Ishikawa (cell line): ENCODE data around the gene MUC20.

Source experiments
- CEBPB ChIP-seq: IDR thresholded peaks from 2 replicates; pipeline ENCODE4 v1.6.1; 2012
- CREB1 ChIP-seq: IDR thresholded peaks from 2 replicates; pipeline ENCODE4 v1.6.1; 2012; ENCODE audit warnings: low read depth
- EGR1 ChIP-seq: IDR thresholded peaks from 2 replicates; pipeline ENCODE4 v1.6.1; 2012
- EP300 ChIP-seq: IDR thresholded peaks from 2 replicates; pipeline ENCODE4 v1.6.1; 2012; ENCODE audit warnings: borderline replicate concordance
- FOXM1 ChIP-seq: IDR thresholded peaks from 2 replicates; pipeline ENCODE4 v1.6.1; 2012; ENCODE audit warnings: low read depth, borderline replicate concordance
- MAX ChIP-seq: IDR thresholded peaks from 2 replicates; pipeline ENCODE4 v1.6.1; 2012
- NFIC ChIP-seq: IDR thresholded peaks from 2 replicates; pipeline ENCODE4 v1.6.1; 2012
- RAD21 ChIP-seq: IDR thresholded peaks from 2 replicates; pipeline ENCODE4 v1.6.1; 2012; ENCODE audit warnings: low read depth
- REST ChIP-seq: IDR thresholded peaks from 2 replicates; pipeline ENCODE4 v1.6.1; 2012; ENCODE audit warnings: low read depth, mild to moderate bottlenecking
- TAF1 ChIP-seq: IDR thresholded peaks from 2 replicates; pipeline ENCODE4 v1.6.1; 2012; ENCODE audit warnings: low read depth, mild to moderate bottlenecking
- TCF12 ChIP-seq: IDR thresholded peaks from 2 replicates; pipeline ENCODE4 v1.6.1; 2012; ENCODE audit warnings: low read depth
- TEAD4 ChIP-seq: IDR thresholded peaks from 2 replicates; pipeline ENCODE4 v1.6.1; 2012
- YY1 ChIP-seq: IDR thresholded peaks from 2 replicates; pipeline ENCODE4 v1.6.1; 2012; ENCODE audit warnings: low read depth
- ZBTB7A ChIP-seq: IDR thresholded peaks from 2 replicates; pipeline ENCODE4 v1.6.1; 2012; ENCODE audit warnings: low read depth
- TF ChIP-seq, protein P1 (sequence below): IDR thresholded peaks from 2 replicates; pipeline ENCODE4 v1.6.1; 2012

Gene MUC20

DNA sequence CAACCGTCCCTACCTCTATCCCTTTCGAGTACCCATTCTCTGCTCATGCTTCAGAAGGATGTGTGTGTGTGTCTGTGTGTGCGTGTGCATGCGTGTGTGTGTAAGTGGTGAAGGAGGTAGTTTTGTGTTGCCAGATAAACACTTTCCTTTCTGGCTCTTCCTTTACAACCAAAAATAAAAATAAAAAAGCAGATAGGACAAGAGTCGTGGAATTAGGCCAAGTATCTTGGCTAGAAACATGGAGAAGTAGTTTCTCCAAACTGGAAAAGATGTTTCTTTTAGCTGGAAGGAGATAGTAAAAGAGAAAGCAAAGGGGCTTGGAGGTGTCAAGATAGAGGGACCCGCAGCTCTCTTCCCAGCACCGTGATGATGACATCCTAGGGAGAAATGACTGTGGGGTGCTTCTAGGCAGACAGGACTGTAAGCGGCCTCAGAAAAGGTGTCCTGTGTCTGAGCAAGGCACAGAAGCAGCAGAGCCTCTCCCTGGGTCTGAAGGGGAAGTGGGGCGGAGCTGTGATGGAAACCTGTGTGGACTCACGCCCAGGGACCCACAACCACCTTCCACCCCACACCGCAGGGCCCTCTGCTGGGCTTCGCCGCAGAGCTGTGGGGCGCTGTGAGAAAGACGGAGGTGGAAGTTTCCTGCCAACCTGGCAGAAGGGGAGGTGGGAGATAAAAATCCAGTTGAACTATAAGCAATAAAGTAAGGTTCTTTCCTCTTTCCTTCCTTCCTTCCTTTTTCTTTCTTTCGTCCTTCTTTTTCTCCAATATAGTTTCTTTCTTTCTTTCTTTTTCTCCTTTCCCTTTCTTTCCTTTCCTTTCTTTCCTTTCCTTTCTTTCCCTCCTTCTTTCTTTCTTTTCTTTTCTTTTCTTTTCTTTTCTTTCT is 35.3 kb downstream of the MUC20 start:
- TF ChIP-seq ZBTB7A (no peak), FOXM1 (no peak), TAF1 (no peak), REST (no peak), CREB1 (no peak), EP300 (no peak), NFIC (no peak), EGR1 (no peak), MAX (no peak)
- TF ChIP-seq, protein P1, sequence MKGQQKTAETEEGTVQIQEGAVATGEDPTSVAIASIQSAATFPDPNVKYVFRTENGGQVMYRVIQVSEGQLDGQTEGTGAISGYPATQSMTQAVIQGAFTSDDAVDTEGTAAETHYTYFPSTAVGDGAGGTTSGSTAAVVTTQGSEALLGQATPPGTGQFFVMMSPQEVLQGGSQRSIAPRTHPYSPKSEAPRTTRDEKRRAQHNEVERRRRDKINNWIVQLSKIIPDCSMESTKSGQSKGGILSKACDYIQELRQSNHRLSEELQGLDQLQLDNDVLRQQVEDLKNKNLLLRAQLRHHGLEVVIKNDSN = no peak

- no peak for TF ChIP-seq FOXM1
- no peak for TF ChIP-seq REST
- TF ChIP-seq, protein P1 = no peak
- TF ChIP-seq TAF1 = no peak
- TF ChIP-seq TEAD4 = no peak
- no peak for TF ChIP-seq EGR1
- TF ChIP-seq RAD21 = no peak
- TF ChIP-seq TCF12 = no peak
- TF ChIP-seq MAX = no peak
- no peak for TF ChIP-seq YY1
- TF ChIP-seq CREB1 = no peak
- TF ChIP-seq ZBTB7A = no peak
These were observed 36.6 kb downstream of the MUC20 start for GRCh38 chr3:195757438-195757770.

GRCh38 chr3:195757827-195758226 is 37.0 kb downstream of the MUC20 start:
- TF ChIP-seq FOXM1 = no peak
- no peak for TF ChIP-seq EP300
- TF ChIP-seq NFIC = no peak
- no peak for TF ChIP-seq RAD21
- TF ChIP-seq TCF12 = no peak
- TF ChIP-seq ZBTB7A = no peak
- TF ChIP-seq MAX = no peak
- TF ChIP-seq TAF1 = no peak
- no peak for TF ChIP-seq CREB1
- TF ChIP-seq TEAD4 = no peak

- TF ChIP-seq TCF12 (no peak), MAX (no peak), RAD21 (no peak), REST (no peak), FOXM1 (no peak), EP300 (no peak), TAF1 (no peak), ZBTB7A (no peak), NFIC (no peak), CEBPB (no peak), CREB1 (no peak), TEAD4 (no peak), YY1 (no peak), EGR1 (no peak)
- TF ChIP-seq, protein P1 = no peak
These were observed 38.1 kb downstream of the MUC20 start for GRCh38 chr3:195758721-195759353.
